CD4-positive, alpha-beta T cell treated with Interleukin-17A for 4 hours (primary cell): Measurements from ENCODE around the gene SLF1.

Experiments
- DNase-seq: peaks from one replicate; pipeline ENCODE4 v3.0.0-alpha.2; 2020; ENCODE audit warnings: mixed read lengths

Gene SLF1

GRCh38 chr5:94725142-94725541 lies 106.7 kb downstream of the SLF1 start:
- DNase-seq = no peak

GRCh38 chr5:94731471-94731870 lies 113.0 kb downstream of the SLF1 start:
- no peak for DNase-seq

- DNase-seq = no peak
Observed at GRCh38 chr5:94736498-94736897, 118.0 kb downstream of the SLF1 start.

GRCh38 chr5:94740286-94740685 lies 121.8 kb downstream of the SLF1 start:
- no peak for DNase-seq

GRCh38 chr5:94742852-94743251 lies 124.4 kb downstream of the SLF1 start:
- DNase-seq = no peak

- no peak for DNase-seq
Observed at GRCh38 chr5:94744906-94745305, 126.4 kb downstream of the SLF1 start.

GRCh38 chr5:94745786-94746730 lies 127.6 kb downstream of the SLF1 start:
- DNase-seq = no peak

GRCh38 chr5:94746731-94747124 lies 128.3 kb downstream of the SLF1 start:
- DNase-seq = no peak
